GM18861 (cell line): ENCODE measurements around the gene WFS1.

ENCODE experiments used
- ATAC-seq: cut with Tn5 transposase; IDR thresholded peaks from one replicate; pipeline ENCODE4 v1.9.1; 2021; ENCODE audit not compliant: unreplicated experiment

WFS1 gene

GRCh38 chr4:6338175-6338950, 68.7 kb downstream of the WFS1 start:
- ATAC-seq = peak; percentile 46

GRCh38 chr4:6338951-6339817, 69.5 kb downstream of the WFS1 start:
- ATAC-seq = no peak

DNA sequence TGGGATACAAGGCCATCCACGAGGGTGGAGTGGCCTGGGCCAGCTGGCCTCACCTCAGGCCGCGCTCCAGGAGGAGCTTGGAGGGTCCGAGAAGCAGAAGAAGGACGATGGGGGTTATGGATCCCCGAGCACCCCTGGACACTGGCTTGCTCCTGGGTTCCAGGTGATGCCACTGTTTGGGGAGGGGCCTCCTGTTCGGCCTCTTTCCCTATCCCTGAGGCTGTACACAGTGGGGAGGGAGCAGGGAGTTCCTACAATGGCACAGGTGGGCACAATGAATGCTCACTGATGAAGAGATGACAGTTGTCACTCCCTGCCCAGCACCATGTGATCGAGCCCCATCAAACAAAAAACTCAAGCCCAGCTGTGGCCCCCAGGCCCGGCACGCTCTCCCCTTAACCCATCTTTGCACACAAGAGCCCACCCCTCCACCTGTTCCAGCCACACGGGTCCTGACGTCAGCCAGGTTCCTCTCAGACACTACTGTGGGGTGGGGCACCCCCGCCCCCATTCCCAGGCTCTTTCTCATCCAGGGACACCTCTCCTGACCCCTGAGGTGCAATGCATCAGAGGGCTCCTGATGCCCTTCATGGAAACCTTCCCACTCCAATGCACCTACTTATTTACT, 70.3 kb downstream of the WFS1 start:
- no peak for ATAC-seq

- no peak for ATAC-seq
Measured at GRCh38 chr4:6340446-6341015, 70.9 kb downstream of the WFS1 start.

DNA sequence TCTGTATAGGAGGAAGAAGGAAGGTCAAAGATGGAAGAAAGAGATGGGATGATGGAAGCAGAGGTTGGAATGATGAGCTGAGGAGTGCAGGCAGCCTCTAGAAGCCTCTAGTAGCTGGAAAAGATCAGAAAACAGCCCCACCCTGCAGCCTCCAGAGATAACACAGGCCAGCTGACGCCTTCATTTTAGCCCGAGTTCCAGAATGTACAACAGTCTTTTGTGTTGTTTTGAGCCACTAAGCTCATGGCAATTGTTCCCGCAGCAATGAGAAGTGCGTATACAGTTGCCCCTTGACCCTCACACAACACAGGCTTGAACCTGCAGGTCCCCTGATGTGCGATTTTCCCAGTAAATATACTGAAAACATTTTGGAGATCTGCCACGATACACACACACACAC, 72.0 kb downstream of the WFS1 start:
- no peak for ATAC-seq

DNA sequence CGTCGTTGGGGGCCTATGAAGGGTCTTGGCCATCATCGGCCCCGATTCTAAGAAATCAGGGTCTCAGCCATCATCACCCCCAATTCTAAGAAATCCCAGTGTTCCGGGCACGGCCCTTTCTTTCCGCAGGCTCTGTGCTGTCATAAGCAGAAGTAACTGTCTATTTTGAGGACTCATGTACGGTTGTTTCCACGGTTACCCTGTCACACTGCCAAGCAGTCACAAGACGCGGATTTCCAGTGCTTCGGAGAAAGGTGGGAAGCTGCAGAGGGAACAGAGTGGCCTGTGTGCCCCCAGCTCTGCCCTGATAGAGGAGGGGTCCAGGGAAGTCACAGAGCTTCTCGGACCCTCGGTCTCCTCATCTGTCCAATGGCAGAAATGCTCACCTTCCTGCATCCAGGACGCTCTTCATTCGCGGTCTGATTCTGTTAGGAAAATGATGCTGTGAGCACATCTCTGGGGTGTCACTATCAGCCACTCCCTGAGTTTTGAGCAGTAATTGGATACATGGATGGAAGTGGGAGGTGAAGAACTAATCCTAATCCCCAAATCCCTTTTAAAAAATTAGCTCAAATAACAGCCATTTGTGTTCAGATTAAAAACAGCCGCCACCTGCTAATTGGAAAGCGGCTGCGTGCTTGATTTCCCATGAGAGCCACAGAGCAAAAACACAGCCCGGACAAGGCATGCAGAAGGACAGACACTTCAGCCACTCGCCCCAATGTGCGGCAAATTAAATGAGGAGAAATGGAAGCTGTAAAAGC, 73.1 kb downstream of the WFS1 start:
- no peak for ATAC-seq

GRCh38 chr4:6343939-6344408, 74.3 kb downstream of the WFS1 start:
- ATAC-seq = no peak

DNA sequence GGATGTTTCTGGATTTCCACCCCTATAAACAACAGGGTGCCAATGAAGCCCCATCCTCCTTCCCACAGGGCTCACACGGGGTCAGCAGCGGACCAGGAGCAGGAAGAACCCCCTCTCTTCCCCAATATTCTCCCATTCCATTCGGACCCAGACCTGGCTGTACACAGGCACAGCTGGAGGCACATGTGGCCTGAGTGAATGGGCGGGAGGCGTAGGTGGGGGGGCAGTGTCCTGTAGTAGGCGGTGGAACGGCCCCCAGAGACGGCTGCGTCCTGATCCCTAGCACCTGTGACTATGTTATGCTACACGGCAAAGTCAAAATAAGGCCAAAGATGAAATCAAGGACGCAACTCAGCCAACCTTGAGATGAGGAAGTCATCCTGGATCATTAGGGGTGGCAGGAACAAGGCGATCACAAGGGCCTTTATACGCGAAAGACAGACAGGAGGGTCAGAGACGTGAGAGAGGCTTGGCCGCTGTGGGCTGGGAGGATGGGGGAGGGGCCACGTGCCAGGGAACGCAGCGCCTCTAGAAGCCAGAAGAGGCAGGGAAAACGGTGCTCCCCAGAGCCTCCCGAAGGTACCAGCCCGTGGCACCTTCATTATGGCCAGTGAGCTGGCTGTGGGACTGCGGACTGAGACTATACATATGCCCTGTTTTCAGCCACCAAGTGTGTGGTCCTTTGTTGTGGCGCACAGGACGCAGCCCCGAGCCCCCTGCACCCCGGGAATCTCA, 75.6 kb downstream of the WFS1 start:
- ATAC-seq = no peak

DNA sequence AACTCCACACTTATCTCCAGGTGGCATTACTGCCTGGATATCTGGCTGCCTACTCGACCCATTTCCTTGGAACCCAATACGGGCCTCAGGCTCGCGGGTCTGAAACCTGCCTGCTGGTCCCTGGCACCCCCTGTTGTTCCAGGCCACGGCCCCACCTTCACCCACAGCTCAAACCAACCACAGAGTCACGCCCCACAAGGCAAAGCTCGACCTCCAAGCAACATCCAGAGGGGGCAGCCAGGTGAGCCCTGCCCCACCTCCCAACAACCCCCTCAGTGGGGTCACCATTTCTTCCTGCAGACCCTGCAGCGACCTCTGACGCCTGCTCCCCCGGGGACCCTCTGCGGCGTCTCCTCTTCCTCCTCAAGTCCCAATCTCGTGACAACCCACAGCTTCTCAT, 76.2 kb downstream of the WFS1 start:
- ATAC-seq = no peak

DNA sequence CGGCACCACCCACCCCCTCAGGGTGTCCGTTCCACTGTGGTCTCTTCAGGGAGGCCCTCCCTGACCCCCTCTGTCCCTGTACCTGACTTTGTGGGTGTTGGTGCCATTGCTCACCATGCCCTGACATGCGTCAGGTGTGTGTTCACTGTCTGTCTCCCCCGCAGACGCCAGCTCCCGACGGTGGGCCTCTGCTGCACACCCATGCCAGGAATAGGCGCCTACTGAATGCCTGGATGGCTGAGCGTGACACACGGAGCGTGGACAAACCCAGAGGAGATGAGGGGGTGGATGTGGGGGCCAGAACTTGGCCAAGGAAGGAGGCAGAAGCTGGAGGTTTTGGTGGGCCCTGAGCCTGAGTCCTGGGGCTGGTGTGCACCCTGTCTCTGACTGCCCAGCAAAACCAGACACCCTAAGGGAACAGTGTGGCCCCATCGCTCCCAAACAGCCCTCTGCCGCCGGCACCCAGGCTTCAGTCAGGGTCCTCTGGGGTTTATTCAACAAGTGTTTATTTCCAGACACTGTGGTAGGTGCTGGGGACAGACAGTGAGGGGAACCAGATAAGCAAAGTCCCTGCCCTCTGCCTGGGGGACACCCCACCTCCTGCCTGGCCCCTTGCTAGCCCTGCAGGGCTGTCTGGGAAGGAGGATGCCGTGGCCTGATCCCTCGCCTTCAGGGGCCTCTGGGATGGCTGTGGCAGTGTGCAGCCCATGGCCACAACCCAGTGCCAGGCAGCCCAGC, 76.9 kb downstream of the WFS1 start:
- ATAC-seq = no peak

DNA sequence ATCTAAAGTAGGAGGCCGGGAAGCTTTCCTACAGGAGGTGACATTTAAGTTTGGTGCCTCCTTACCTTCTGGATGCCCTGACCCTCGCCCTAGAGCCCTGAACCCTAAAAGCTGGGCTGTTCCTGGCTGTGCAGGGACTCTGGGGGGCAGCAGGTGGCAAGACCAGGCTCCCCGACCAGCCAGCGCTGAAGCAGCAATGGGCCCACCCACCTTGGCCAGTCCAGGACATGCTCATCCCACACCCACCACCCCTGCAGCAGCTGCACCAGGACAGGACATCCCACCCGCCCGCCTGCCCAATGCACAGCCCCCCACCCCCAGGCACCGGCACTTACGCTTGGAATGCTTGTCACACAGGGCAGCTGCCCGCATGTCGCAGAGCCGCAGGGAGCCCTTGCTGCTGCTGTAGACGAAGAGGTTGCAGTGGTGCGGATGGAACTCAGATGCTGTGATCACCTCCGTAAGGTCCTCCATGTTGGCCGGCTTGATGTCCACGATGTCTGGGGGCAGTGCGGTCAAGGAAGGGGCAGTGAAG, 77.9 kb downstream of the WFS1 start:
- ATAC-seq = no peak

GRCh38 chr4:6348408-6348807, 78.8 kb downstream of the WFS1 start:
- no peak for ATAC-seq

- ATAC-seq = no peak
Measured at GRCh38 chr4:6349896-6350603, 80.4 kb downstream of the WFS1 start.

DNA sequence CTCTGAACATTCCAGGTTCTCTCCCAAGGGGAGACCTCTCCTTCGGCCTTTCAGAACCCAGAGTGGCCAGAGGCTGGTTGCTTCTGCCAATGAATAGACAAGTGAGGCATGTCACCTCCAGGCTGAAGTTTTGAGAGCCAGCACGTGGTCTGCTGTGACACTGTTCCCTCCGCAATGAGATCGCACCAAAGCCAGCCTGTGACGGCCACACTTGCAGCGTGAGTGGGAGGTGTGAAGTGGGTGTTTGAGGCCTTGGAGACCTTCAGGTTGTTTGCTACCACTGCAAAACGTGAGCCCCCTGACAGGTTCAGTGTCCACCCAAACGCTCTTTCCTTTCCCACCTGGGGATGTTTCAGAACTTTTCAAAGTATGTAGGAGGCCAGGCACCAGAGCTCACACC, 81.0 kb downstream of the WFS1 start:
- no peak for ATAC-seq

DNA sequence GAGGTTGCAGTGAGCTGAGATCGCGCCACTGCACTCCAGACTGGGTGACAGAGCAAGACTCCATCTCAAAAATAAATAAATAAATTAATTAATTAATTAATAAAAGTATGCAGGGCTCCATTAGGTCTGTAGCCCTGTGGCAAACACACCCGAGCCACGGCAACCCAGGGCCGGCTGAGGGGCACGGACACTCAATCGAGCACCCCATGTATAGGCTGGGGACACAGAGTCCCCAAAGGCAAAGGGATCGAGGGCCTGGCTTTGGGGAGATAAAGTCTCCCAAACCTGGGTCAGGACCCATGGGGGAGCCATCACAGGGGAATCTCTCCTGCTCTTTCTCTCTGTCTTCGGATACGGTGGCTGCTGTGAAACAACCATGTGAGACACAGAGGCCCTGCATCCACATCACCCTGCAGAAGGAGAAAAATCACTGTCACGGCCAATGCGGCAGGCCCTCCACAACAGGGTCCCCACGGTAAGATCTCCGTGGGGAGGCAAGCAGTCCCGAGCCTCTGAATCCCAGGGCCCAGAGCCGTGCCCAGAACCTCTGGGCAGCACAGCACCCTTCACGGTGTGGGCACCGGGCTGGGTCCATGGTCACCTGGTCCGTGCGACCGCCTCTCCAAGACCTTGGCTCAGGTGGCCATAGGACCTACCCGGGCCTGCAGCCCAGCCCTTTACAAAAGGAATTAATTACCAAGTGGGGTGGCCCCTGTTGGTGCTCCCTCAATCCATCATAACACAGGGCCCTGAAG, 81.8 kb downstream of the WFS1 start:
- ATAC-seq = no peak

DNA sequence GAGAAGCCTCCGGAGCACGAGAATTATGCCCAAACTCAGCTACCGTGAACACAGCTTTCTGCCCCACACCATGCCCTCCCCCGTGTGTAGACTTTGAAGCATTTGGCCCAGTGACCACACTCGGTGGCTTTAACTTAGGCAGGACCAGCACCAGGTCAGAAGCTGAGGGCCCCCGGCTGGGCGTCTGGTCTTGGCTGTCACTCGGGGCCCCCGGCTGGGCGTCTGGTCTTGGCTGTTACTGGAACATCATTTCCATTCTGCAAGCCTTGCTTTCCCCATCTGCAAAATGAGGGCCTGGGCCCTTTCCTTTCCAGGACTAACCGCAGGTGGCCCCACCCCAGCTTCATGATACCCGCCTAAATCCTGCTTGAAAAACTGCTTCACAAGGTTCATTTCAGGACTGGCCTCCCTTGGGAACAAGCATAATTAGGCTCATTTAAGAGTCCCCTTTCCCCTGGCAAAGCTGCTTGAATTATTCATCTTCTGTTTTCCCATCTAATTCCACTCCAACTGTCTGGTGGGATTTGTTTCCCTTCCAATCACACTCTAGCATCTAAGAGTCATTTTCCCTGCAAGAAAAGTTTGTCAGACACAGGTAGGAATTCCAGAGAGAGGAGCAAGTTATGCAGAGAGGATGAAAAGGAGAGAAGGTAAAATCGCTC, 82.5 kb downstream of the WFS1 start:
- ATAC-seq = no peak
